Activated CD4-positive, alpha-beta T cell treated with anti-CD3 and anti-CD28 coated beads, Interleukin-2, amount 10 ng/mL, durations not matched to agents 7 days and 5 days (primary cell): ENCODE results near the gene NAB2. TPM values are rescaled to one million over a fixed set of nuclear protein-coding genes. Genes with fewer than 3 reads are reported as not detected.

Experiments
- CTCF ChIA-PET: fragments of 350-600 bp; sonication (Branson Sonifier 250); formaldehyde crosslinking; loops from one replicate; lab custom pipeline; 2021; ENCODE audit warnings: antibody characterized with exemption; lab: Charles Lee
- POLR2A ChIA-PET: fragments of 350-600 bp; sonication (Branson Sonifier 250); formaldehyde crosslinking; loops from one replicate; lab custom pipeline; 2021; ENCODE audit warnings: antibody characterized with exemption; lab: Charles Lee
- DNase-seq: peaks from one replicate; pipeline ENCODE4 v3.0.0-alpha.2; 2020
- H3K27ac Mint-ChIP-seq: one replicate; pipeline ENCODE4 v1.8.0; 2021; ENCODE audit warnings: mild to moderate bottlenecking, moderate library complexity, mixed read lengths
- H3K27me3 Mint-ChIP-seq: one replicate; pipeline ENCODE4 v1.8.0; 2021; ENCODE audit warnings: mixed read lengths
- H3K36me3 Mint-ChIP-seq: one replicate; pipeline ENCODE4 v1.8.0; 2021; ENCODE audit warnings: low read depth, mixed read lengths
- H3K4me1 Mint-ChIP-seq: one replicate; pipeline ENCODE4 v1.8.0; 2021; ENCODE audit warnings: mixed read lengths
- H3K4me3 Mint-ChIP-seq: one replicate; pipeline ENCODE4 v1.8.0; 2021; ENCODE audit warnings: mild to moderate bottlenecking, moderate library complexity, mixed read lengths
- H3K9me3 Mint-ChIP-seq: one replicate; pipeline ENCODE4 v1.8.0; 2021; ENCODE audit warnings: mixed read lengths
- total RNA-seq, 2 experiments: library from RNA; stranded (reverse); gene quantifications; one replicate each; pipeline ENCODE4 v1.2.3, GENCODE V29; 2021

NAB2 gene
- total RNA-seq, 2 experiments from 2014 or later = 5.5 to 6.8 TPM

- no peak for DNase-seq
- H3K27me3 Mint-ChIP-seq = no peaks in the 10 kb centered on the region
- H3K9me3 Mint-ChIP-seq = no peaks in the 10 kb centered on the region
- ChIA-PET POLR2A (interaction anchor here (0.7 kb wide), 1 partner anchor 13 kb away, joined by 3 read pairs; no protein-coding TSS in a partner anchor), CTCF (interaction anchor here (0.6 to 6.0 kb wide), 8 partner anchors 8 to 345 kb away, joined by 3 to 46 read pairs (median 6); partner anchors contain the start of genes PRIM1 and STAT6)
- peaks cover 43% of the 10 kb centered on the region for H3K36me3 Mint-ChIP-seq
- H3K27ac Mint-ChIP-seq = peak overlapping the region; percentile 68
- H3K4me1 Mint-ChIP-seq = peaks cover 58% of the 10 kb centered on the region
- H3K4me3 Mint-ChIP-seq = no peak overlapping the region
Measured at GRCh38 chr12:57096748-57097553, 8.0 kb downstream of the NAB2 start.

- ChIA-PET CTCF (interaction anchor here (0.7 to 6.0 kb wide), 5 partner anchors 8 to 28 kb away, joined by 3 to 46 read pairs (median 6); partner anchors contain the start of genes NAB2 and STAT6), POLR2A (no interaction called here)
- H3K27me3 Mint-ChIP-seq = no peaks in the 10 kb centered on the region
- H3K36me3 Mint-ChIP-seq = peaks cover 48% of the 10 kb centered on the region
- no peak overlapping the region for H3K27ac Mint-ChIP-seq
- no peak for DNase-seq
- no peak overlapping the region for H3K4me3 Mint-ChIP-seq
- no peaks in the 10 kb centered on the region for H3K9me3 Mint-ChIP-seq
- peaks cover 62% of the 10 kb centered on the region for H3K4me1 Mint-ChIP-seq
Measured at GRCh38 chr12:57097554-57097835, 8.6 kb downstream of the NAB2 start.

GRCh38 chr12:57098546-57098945 lies 9.6 kb downstream of the NAB2 start:
- Mint-ChIP-seq H3K4me3 (no peak overlapping the region), H3K27me3 (no peaks in the 10 kb centered on the region), H3K4me1 (peaks cover 55% of the 10 kb centered on the region), H3K9me3 (no peaks in the 10 kb centered on the region), H3K27ac (no peak overlapping the region), H3K36me3 (peaks cover 47% of the 10 kb centered on the region)
- ChIA-PET CTCF (interaction anchor here (0.8 to 6.0 kb wide), 10 partner anchors 8 to 371 kb away, joined by 3 to 46 read pairs (median 4); partner anchors contain the start of genes LRP1 and STAT6), POLR2A (interaction anchor here (1.0 kb wide), 1 partner anchor 13 kb away, joined by 6 read pairs; the partner anchor contains the start of gene STAT6)
- no peak for DNase-seq

- peak overlapping the region; percentile 55 for H3K27ac Mint-ChIP-seq
- no peaks in the 10 kb centered on the region for H3K27me3 Mint-ChIP-seq
- no peaks in the 10 kb centered on the region for H3K9me3 Mint-ChIP-seq
- H3K36me3 Mint-ChIP-seq = peaks cover 49% of the 10 kb centered on the region
- no peak overlapping the region for H3K4me3 Mint-ChIP-seq
- CTCF ChIA-PET = interaction anchor here (0.8 to 6.0 kb wide), 8 partner anchors 8 to 372 kb away, joined by 3 to 46 read pairs (median 4); partner anchors contain the start of gene STAT6
- POLR2A ChIA-PET = interaction anchor here (1.0 kb wide), 1 partner anchor 13 kb away, joined by 6 read pairs; the partner anchor contains the start of gene STAT6
- H3K4me1 Mint-ChIP-seq = peaks cover 56% of the 10 kb centered on the region
- DNase-seq = no peak
Measured at GRCh38 chr12:57099047-57099714, 10.3 kb downstream of the NAB2 start.

- Mint-ChIP-seq H3K36me3 (peaks cover 53% of the 10 kb centered on the region), H3K9me3 (no peaks in the 10 kb centered on the region), H3K4me3 (no peak overlapping the region), H3K4me1 (peaks cover 56% of the 10 kb centered on the region), H3K27me3 (no peaks in the 10 kb centered on the region), H3K27ac (peak overlapping the region; percentile 89)
- no peak for DNase-seq
- ChIA-PET CTCF (interaction anchor here (1.0 to 6.0 kb wide), 5 partner anchors 8 to 372 kb away, joined by 3 to 46 read pairs (median 9); partner anchors contain the start of gene STAT6), POLR2A (interaction anchor here (1.0 kb wide), 1 partner anchor 12 kb away, joined by 6 read pairs; the partner anchor contains the start of gene STAT6)
Measured at GRCh38 chr12:57099766-57100165, 10.9 kb downstream of the NAB2 start.

GRCh38 chr12:57101892-57102695 lies 13.2 kb downstream of the NAB2 start:
- Mint-ChIP-seq H3K27me3 (no peaks in the 10 kb centered on the region), H3K9me3 (no peaks in the 10 kb centered on the region), H3K36me3 (peaks cover 58% of the 10 kb centered on the region), H3K4me1 (peaks cover 56% of the 10 kb centered on the region), H3K4me3 (no peak overlapping the region), H3K27ac (peak overlapping the region; percentile 57)
- no peak for DNase-seq
- CTCF ChIA-PET = interaction anchor here (1.0 to 6.0 kb wide), 3 partner anchors 9 to 39 kb away, joined by 3 to 46 read pairs (median 4); partner anchors contain the start of gene STAT6
- POLR2A ChIA-PET = no interaction called here

- CTCF ChIA-PET = interaction anchor here (1.3 to 10.3 kb wide), 3 partner anchors 8 to 34 kb away, joined by 4 to 90 read pairs (median 6); partner anchors contain the start of gene NAB2
- Mint-ChIP-seq H3K4me3 (no peak overlapping the region), H3K4me1 (peaks cover 70% of the 10 kb centered on the region), H3K9me3 (no peaks in the 10 kb centered on the region), H3K27me3 (no peaks in the 10 kb centered on the region), H3K36me3 (peaks cover 60% of the 10 kb centered on the region), H3K27ac (peak overlapping the region; percentile 36)
- POLR2A ChIA-PET = interaction anchor here (0.5 kb wide), 1 partner anchor 1083 kb away, joined by 8 read pairs; no protein-coding TSS in a partner anchor
- DNase-seq = no peak
Measured at GRCh38 chr12:57103856-57104255, 14.9 kb downstream of the NAB2 start.

- peaks cover 56% of the 10 kb centered on the region for H3K36me3 Mint-ChIP-seq
- no peak for DNase-seq
- H3K27ac Mint-ChIP-seq = peak overlapping the region; percentile 54
- no peaks in the 10 kb centered on the region for H3K9me3 Mint-ChIP-seq
- H3K4me1 Mint-ChIP-seq = peaks cover 68% of the 10 kb centered on the region
- POLR2A ChIA-PET = interaction anchor here (0.6 kb wide), 1 partner anchor 13 kb away, joined by 3 read pairs; no protein-coding TSS in a partner anchor
- H3K4me3 Mint-ChIP-seq = no peak overlapping the region
- H3K27me3 Mint-ChIP-seq = no peaks in the 10 kb centered on the region
- CTCF ChIA-PET = interaction anchor here (1.4 to 10.3 kb wide), 3 partner anchors 8 to 35 kb away, joined by 4 to 90 read pairs (median 7); partner anchors contain the start of gene NAB2
Measured at GRCh38 chr12:57104292-57104910, 15.5 kb downstream of the NAB2 start.

- H3K27ac Mint-ChIP-seq = no peak overlapping the region
- CTCF ChIA-PET = interaction anchor here (0.6 to 10.3 kb wide), 7 partner anchors 9 to 980 kb away, joined by 3 to 90 read pairs (median 3); partner anchors contain the start of gene NAB2
- DNase-seq = no peak
- peaks cover 54% of the 10 kb centered on the region for H3K36me3 Mint-ChIP-seq
- H3K9me3 Mint-ChIP-seq = no peaks in the 10 kb centered on the region
- peaks cover 68% of the 10 kb centered on the region for H3K4me1 Mint-ChIP-seq
- H3K4me3 Mint-ChIP-seq = no peak overlapping the region
- no peaks in the 10 kb centered on the region for H3K27me3 Mint-ChIP-seq
- POLR2A ChIA-PET = interaction anchor here (1.2 kb wide), 1 partner anchor 13 kb away, joined by 5 read pairs; no protein-coding TSS in a partner anchor
Measured at GRCh38 chr12:57105011-57105753, 16.3 kb downstream of the NAB2 start.

- Mint-ChIP-seq H3K9me3 (no peaks in the 10 kb centered on the region), H3K36me3 (peaks cover 54% of the 10 kb centered on the region), H3K4me1 (peaks cover 65% of the 10 kb centered on the region), H3K4me3 (no peak overlapping the region), H3K27ac (peak overlapping the region; percentile 22), H3K27me3 (no peaks in the 10 kb centered on the region)
- DNase-seq = no peak
- CTCF ChIA-PET = interaction anchor here (0.6 to 10.3 kb wide), 7 partner anchors 9 to 138 kb away, joined by 3 to 90 read pairs (median 4); partner anchors contain the start of gene NAB2
- POLR2A ChIA-PET = interaction anchor here (1.2 kb wide), 1 partner anchor 14 kb away, joined by 5 read pairs; no protein-coding TSS in a partner anchor
Measured at GRCh38 chr12:57106021-57106708, 17.3 kb downstream of the NAB2 start.
